ENCODE data around the gene PFKFB1.

Gene PFKFB1

GRCh38 chrX:55028611-55029010 is 34.6 kb upstream of the PFKFB1 start:
- no peak for DNase-seq (ENCODE audit: low read depth)
- TF ChIP-seq CTCF (IDR thresholded peaks at IDR 0.05; ENCODE audit: control insufficient read depth, extremely low read depth, insufficient read depth): no peak
- H3K4me3 ChIP-seq (ENCODE audit: low read depth, low read length): no peak overlapping the region

DNA sequence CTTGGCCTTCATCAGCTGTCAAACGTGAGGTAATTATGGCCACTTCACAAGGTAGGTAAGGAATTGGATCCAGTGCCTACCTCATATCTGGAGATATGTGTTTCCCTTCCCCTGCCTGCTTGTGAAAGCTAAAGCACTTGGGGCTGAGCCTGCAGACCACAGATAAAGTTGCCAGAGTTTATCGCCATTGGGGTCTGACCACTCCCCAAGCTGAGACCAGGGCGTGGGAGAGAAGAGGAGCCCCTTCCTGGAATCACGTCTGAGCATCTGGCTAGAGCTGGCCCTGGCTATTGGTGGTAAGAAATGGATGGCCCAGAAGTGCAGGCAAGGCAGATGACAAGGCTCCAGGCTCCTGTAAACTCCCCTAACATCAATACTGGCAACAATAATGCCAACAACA is 34.1 kb upstream of the PFKFB1 start:
- DNase-seq (ENCODE audit: low read depth): no peak
- H3K4me3 ChIP-seq (ENCODE audit: low read depth, low read length): no peak overlapping the region
- no peak for TF ChIP-seq CTCF (IDR thresholded peaks at IDR 0.05; ENCODE audit: control insufficient read depth, extremely low read depth, insufficient read depth)

DNA sequence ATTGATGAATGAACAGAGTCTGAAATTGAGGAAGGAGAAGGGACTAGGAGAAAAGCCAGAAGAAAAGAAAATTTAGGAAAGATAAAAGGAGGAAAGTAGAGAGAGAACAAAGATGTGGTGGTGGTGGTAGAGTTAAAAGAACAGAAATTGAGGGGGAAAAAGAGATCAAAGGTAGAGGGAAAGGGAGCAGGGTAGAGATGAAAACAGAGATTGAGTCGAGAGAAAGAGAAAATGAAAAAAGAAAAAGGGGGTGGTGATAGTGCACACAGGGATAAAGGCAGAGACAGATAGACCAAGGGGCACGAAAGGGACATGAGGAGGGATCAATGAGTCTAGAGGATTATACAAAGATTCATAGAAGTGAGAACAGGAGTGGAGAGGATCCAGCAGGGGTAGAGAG is 32.9 kb upstream of the PFKFB1 start:
- H3K4me3 ChIP-seq (ENCODE audit: low read depth, low read length): no peak overlapping the region
- DNase-seq (ENCODE audit: low read depth): no peak
- no peak for TF ChIP-seq CTCF (IDR thresholded peaks at IDR 0.05; ENCODE audit: control insufficient read depth, extremely low read depth, insufficient read depth)

GRCh38 chrX:55026143-55026542 is 32.2 kb upstream of the PFKFB1 start:
- no peak for DNase-seq (ENCODE audit: low read depth)
- H3K4me3 ChIP-seq (ENCODE audit: low read depth, low read length): no peak overlapping the region
- no peak for TF ChIP-seq CTCF (IDR thresholded peaks at IDR 0.05; ENCODE audit: control insufficient read depth, extremely low read depth, insufficient read depth)

DNA sequence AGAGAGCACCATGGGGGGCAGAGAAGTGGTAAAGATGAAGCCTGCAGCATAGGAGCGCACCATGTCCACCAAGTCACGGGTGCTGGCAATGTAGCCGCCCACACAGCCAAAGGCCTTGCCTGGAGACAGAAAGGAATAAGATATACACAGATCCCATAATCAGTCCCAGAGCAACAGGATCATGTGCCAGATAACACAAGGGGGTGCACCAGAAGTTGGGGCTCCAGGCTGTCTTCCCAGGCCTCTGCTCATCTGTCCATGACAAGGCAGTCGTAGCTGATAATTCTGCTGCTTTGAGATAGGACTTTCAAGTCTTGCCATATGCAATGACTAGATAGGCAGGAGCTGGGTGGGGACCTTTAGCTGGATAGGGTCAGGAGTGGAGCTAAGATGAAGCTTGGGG is 20.9 kb upstream of the PFKFB1 start:
- H3K4me3 ChIP-seq (ENCODE audit: low read depth, low read length): no peak overlapping the region
- no peak for DNase-seq (ENCODE audit: low read depth)
- TF ChIP-seq CTCF (IDR thresholded peaks at IDR 0.05; ENCODE audit: control insufficient read depth, extremely low read depth, insufficient read depth): no peak

GRCh38 chrX:55011294-55011693 is 17.3 kb upstream of the PFKFB1 start:
- peak; percentile 15; the same call in 1 of the 2 replicates for TF ChIP-seq CTCF (IDR thresholded peaks at IDR 0.05; ENCODE audit: control insufficient read depth, extremely low read depth, insufficient read depth)
- DNase-seq (ENCODE audit: low read depth): no peak
- H3K4me3 ChIP-seq (ENCODE audit: low read depth, low read length): no peak overlapping the region

DNA sequence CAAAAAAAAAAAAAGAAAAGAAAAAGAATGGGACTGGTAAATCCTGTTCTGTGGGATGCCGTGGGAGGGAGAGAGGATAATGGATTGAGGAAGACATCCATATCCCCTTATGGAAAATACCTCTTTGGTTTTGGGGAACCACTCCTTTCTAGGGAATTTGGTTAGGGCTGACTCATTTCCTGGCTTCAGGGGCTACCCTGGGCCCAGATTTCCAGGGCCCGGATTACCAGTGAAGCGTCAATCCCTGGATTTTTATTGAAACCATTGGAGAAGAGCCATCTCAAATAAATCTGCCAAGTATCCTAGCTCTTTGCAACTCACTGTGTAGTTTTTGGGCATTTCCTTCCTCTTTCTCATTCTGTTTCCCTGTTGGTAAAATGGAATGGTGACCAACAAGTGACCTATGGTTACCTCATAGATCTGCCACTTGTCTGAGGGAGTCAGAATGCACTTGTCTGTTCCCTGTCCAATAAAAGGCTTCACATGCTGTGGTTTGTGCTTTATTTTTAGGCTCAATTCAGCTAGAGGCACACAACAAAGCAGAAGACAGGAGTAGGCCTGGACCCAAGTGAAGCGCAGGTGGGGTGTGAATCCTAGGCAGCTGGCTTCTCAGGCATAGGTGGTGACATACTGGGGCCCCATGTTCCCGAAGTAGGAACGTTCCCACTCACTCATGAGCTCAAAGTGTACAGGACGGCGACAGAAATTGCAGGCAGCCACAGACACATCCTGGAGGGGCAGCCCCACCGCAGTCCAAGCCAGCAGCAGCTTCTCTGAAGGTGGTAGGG is 14.8 kb upstream of the PFKFB1 start:
- no peak for TF ChIP-seq CTCF (IDR thresholded peaks at IDR 0.05; ENCODE audit: control insufficient read depth, extremely low read depth, insufficient read depth)
- no peak for DNase-seq (ENCODE audit: low read depth)
- no peak overlapping the region for H3K4me3 ChIP-seq (ENCODE audit: low read depth, low read length)
